Ovary (tissue), 9 donors: ENCODE data around the gene FAM3B. TPM values are rescaled to one million over a fixed set of nuclear protein-coding genes. Genes with fewer than 3 reads are reported as not detected.

ENCODE experiments used
- DNase-seq, 5 donors: peaks; one replicate each; pipeline ENCODE4 v3.0.0-alpha.2; 2019 to 2020
- H3K27ac ChIP-seq, 2 donors: fragments of 200-600 bp; one replicate each; pipeline versions ENCODE4 v1.5.1 to v1.8.0; 2019 to 2022
- H3K27me3 ChIP-seq: fragments of 200-600 bp; one replicate; pipeline ENCODE4 v1.8.0; 2022
- H3K36me3 ChIP-seq: fragments of 200-600 bp; sonication (generic); one replicate; pipeline ENCODE4 v1.5.1; 2019
- H3K4me1 ChIP-seq: one replicate; pipeline ENCODE4 v1.8.1; 2013; ENCODE audit warnings: mild to moderate bottlenecking, moderate library complexity; ENCODE audit not compliant: insufficient read depth
- H3K4me3 ChIP-seq: fragments of 200-600 bp; sonication (generic); one replicate; pipeline ENCODE4 v1.5.1; 2017
- H3K9me3 ChIP-seq, 2 donors: fragments of 200-600 bp in 1 of 2; sonication (generic) in 1 of 2; one replicate each; pipeline versions ENCODE4 v1.5.1 to v1.8.1; 2013 to 2019; ENCODE audit warnings: mild to moderate bottlenecking in 1 of 2, moderate library complexity in 1 of 2
- CTCF ChIP-seq, 3 donors: fragments of 450-650 bp in 2 of 3; fragments of 200-600 bp in 1 of 3; IDR thresholded peaks; one replicate each; pipeline versions ENCODE4 v1.5.1 to v1.8.0; 2016 to 2022; ENCODE audit warnings: antibody characterized with exemption in 3 of 3, mild to moderate bottlenecking in 1 of 3
- EP300 ChIP-seq: sonication (generic); formaldehyde crosslinking; IDR thresholded peaks from one replicate; pipeline ENCODE4 v1.6.1; 2017; ENCODE audit warnings: antibody characterized with exemption
- POLR2A ChIP-seq: fragments of 450-650 bp; IDR thresholded peaks from one replicate; pipeline ENCODE4 v1.6.1; 2017; ENCODE audit warnings: antibody characterized with exemption, mild to moderate bottlenecking, moderate library complexity
- WGBS, 3 donors: extraction: QIAGEN DNeasy Blood & Tissue Kit in 1 of 3; methylation state at CpG; one replicate each; pipeline versions ENCODE4 v1.1.5 to v1.1.7; 2013 to 2017; 5-methylcytosine and 5-hydroxymethylcytosine counted together
- intact Hi-C, 4 donors: fragments of 100-400 bp; cut with DNase I; formaldehyde crosslinking; loops; one replicate each; pipeline versions ENCODE4 v1.11.0 to v1.15.1; 2022 to 2023
- polyA plus RNA-seq, 2 donors: library from polyadenylated mRNA; stranded (reverse); fragments of 200-250 nt in 1 of 2; fragments of 350-450 nt in 1 of 2; fragmentation: Illumina TruSeq in 1 of 2; extraction: RNeasy Lipid Tissue Mini Kit (QIAGEN cat#74804) in 1 of 2; gene quantifications; one replicate each; pipeline ENCODE4 v1.2.3, GENCODE V29; 2013 to 2014
- total RNA-seq, 7 donors: library from RNA; depleted of rRNA in 2 of 7; stranded (reverse); fragments of >200 nt in 2 of 7; fragmentation: NEBNext Ultra II Directional in 3 of 7; extraction: Animal tissue kit (Norgen Biotek cat#: 25700) in 3 of 7; gene quantifications; one replicate each; pipeline versions ENCODE4 v1.1.0 to v1.2.4, GENCODE V29; 2016 to 2023
- donor health status: DM: no; HTN: no; CAD: no; lungs with moderate emphysema.
- donor health status: DM: no; HTN: no; CAD: no.
- donor health status: Bipolar disorder and iron deficiency.
- donor health status: DM: yes; HTN: yes; CAD: no.
- donor health status: DM: no; HTN: no; CAD: no.
- donor health status: DM: yes; HTN: yes; CAD: no.

Gene FAM3B
- total and polyA plus RNA-seq, 9 donors = 0.10 to 7.7 (median 1.0) TPM; not detected in 2

GRCh38 chr21:41403966-41404365, 87.4 kb downstream of the FAM3B start:
- TF ChIP-seq POLR2A = no peak
- TF ChIP-seq EP300 = no peak
- no peak for TF ChIP-seq CTCF (IDR thresholded peaks at IDR 0.05)
- DNase-seq = no peak
- no peaks in the 10 kb centered on the region for H3K36me3 ChIP-seq
- no peak overlapping the region for H3K27ac ChIP-seq
- no peaks in the 10 kb centered on the region for H3K27me3 ChIP-seq
- intact Hi-C loops = no loop called here
- no peaks in the 10 kb centered on the region for H3K4me1 ChIP-seq
- 87 to 94% (median 89%) methylated on average over 10 of the region's 10 CpGs for WGBS, 3 donors
- H3K9me3 ChIP-seq = no peaks in the 10 kb centered on the region
- no peak overlapping the region for H3K4me3 ChIP-seq

GRCh38 chr21:41405321-41405720, 88.7 kb downstream of the FAM3B start:
- H3K4me1 ChIP-seq = no peaks in the 10 kb centered on the region
- H3K36me3 ChIP-seq = no peaks in the 10 kb centered on the region
- 93 to 94% (median 93%) methylated on average over 4 of the region's 4 CpGs for WGBS, 3 donors
- DNase-seq = no peak
- no peaks in the 10 kb centered on the region for H3K27me3 ChIP-seq
- no peak for TF ChIP-seq CTCF (IDR thresholded peaks at IDR 0.05)
- TF ChIP-seq EP300 = no peak
- H3K9me3 ChIP-seq = no peaks in the 10 kb centered on the region
- no peak overlapping the region for H3K4me3 ChIP-seq
- intact Hi-C loops = no loop called here
- no peak overlapping the region for H3K27ac ChIP-seq

GRCh38 chr21:41406340-41406739, 89.7 kb downstream of the FAM3B start:
- TF ChIP-seq EP300 = no peak
- TF ChIP-seq POLR2A = no peak
- no peak for TF ChIP-seq CTCF (IDR thresholded peaks at IDR 0.05)
- H3K36me3 ChIP-seq = no peaks in the 10 kb centered on the region
- no peaks in the 10 kb centered on the region for H3K4me1 ChIP-seq
- no peaks in the 10 kb centered on the region for H3K9me3 ChIP-seq
- intact Hi-C loops = no loop called here
- no peaks in the 10 kb centered on the region for H3K27me3 ChIP-seq
- no peak overlapping the region for H3K4me3 ChIP-seq
- 85 to 89% (median 86%) methylated on average over 6 of the region's 6 CpGs for whole genome bisulfite sequencing, 3 donors
- DNase-seq = no peak
- no peak overlapping the region for H3K27ac ChIP-seq

Other genes with a start within 250 kb of the FAM3B start
- 10 to 100 TPM; 11.4 to 48.6 (median 24.4) TPM for gene BACE2, start 148.6 kb upstream of the FAM3B start, total RNA-seq
- gene BACE2, start 148.6 kb upstream of the FAM3B start, polyA plus RNA-seq = 10 to 100 TPM; 16.4 to 75.6 TPM
- gene MX2, start 45.2 kb downstream of the FAM3B start, total RNA-seq = 10 to 100 TPM in 2 of 7 donors, 1 to 10 TPM in 5; 2.6 to 11.7 (median 5.1) TPM
- gene MX2, start 45.2 kb downstream of the FAM3B start, polyA plus RNA-seq = 10 to 100 TPM in 1 of 2 donors, 1 to 10 TPM in 1; 4.3 to 34.6 TPM
- 10 to 100 TPM; 25.2 to 72.8 (median 43.5) TPM for gene MX1, start 109.4 kb downstream of the FAM3B start, total RNA-seq
- gene MX1, start 109.4 kb downstream of the FAM3B start, polyA plus RNA-seq = 100 to 1,000 TPM in 1 of 2 donors, 10 to 100 TPM in 1; 31.7 to 118 TPM
- 1 to 10 TPM in 3 of 7 donors, under 1 TPM in 2, not detected in 2; 0.60 to 3.0 (median 1.7) TPM for gene TMPRSS2, start 191.4 kb downstream of the FAM3B start, total RNA-seq
- gene TMPRSS2, start 191.4 kb downstream of the FAM3B start, polyA plus RNA-seq = under 1 TPM in 1 of 2 donors, not detected in 1; 0.01 TPM